Activated T-cell treated with anti-CD3 and anti-CD28 coated beads, Interleukin-2, amount 50 U/mL, for 4 hours (primary cell): ENCODE measurements around the gene PMEPA1. TPM values are rescaled to one million over a fixed set of nuclear protein-coding genes. Genes with fewer than 3 reads are reported as not detected.

ENCODE experiments used
- ATAC-seq, 2 donors: fragments of 200-7000 bp; cut with Tn5 transposase; one replicate each; pipeline ENCODE4 v1.10.0; 2021
- DNase-seq: peaks from one replicate; pipeline ENCODE4 v3.0.0-alpha.2; 2020
- H3K27me3 Mint-ChIP-seq: one replicate; pipeline ENCODE4 v1.8.0; 2021; ENCODE audit warnings: low read depth, mixed read lengths
- H3K36me3 Mint-ChIP-seq: one replicate; pipeline ENCODE4 v1.8.0; 2022; ENCODE audit warnings: mixed read lengths; ENCODE audit not compliant: insufficient read depth
- H3K4me1 Mint-ChIP-seq: one replicate; pipeline ENCODE4 v1.8.0; 2021; ENCODE audit warnings: low read depth, mixed read lengths
- H3K4me3 Mint-ChIP-seq: one replicate; pipeline ENCODE4 v1.8.0; 2021; ENCODE audit warnings: mild to moderate bottlenecking, moderate library complexity, mixed read lengths
- H3K9me3 Mint-ChIP-seq: one replicate; pipeline ENCODE4 v1.8.0; 2021; ENCODE audit warnings: mixed read lengths
- total RNA-seq, 3 donors: library from RNA; stranded (reverse); gene quantifications; one replicate each; pipeline ENCODE4 v1.2.1, GENCODE V29; 2021

The PMEPA1 gene
- total RNA-seq, 3 donors from 2014 or later, result 4.3 to 7.4 (median 5.6) TPM

GRCh38 chr20:57675773-57676172 is 34.0 kb downstream of the PMEPA1 start:
- ATAC-seq (no peak), DNase-seq (no peak)
- peaks cover 34% of the 10 kb centered on the region for H3K4me1 Mint-ChIP-seq
- no peak overlapping the region for H3K4me3 Mint-ChIP-seq
- peaks cover 2% of the 10 kb centered on the region for H3K27me3 Mint-ChIP-seq
- no peaks in the 10 kb centered on the region for H3K36me3 Mint-ChIP-seq
- no peaks in the 10 kb centered on the region for H3K9me3 Mint-ChIP-seq

DNA sequence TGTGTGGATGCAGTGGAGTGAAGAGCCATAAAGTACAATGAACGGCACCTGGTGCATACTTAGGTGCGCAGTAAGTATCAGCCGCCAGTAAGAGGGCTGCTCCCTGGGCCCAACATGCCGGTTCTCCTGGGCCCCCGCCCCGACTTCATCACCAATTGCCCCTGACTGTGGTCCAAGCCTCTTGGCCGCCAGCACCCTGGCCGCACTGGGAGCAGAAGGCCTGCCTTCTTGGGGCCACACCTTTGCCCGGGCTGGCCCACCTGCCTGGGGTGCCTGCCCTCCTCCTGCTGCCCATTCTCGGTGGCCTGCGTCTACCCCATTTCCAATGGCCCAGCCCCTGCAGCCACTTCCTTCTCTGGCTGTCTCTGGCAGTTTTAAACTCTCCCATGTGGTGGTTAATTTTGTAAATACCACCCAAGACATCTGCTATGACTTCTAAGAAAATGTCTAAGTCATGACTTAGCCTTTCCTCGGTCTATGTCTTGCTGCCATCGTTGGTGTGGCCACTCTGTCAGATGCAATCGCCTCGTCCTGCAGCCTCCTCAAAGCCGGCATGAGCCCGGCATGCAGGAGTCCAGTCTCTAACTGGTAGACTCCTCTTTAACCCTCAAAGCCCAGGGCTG is 36.8 kb downstream of the PMEPA1 start:
- no peak for ATAC-seq
- no peak for DNase-seq
- H3K4me1 Mint-ChIP-seq, result peaks cover 17% of the 10 kb centered on the region

GRCh38 chr20:57672164-57672563 is 37.7 kb downstream of the PMEPA1 start:
- H3K4me1 Mint-ChIP-seq, result peaks cover 14% of the 10 kb centered on the region
- H3K4me3 Mint-ChIP-seq, result no peak overlapping the region
- no peak for ATAC-seq
- no peaks in the 10 kb centered on the region for H3K36me3 Mint-ChIP-seq
- no peaks in the 10 kb centered on the region for H3K9me3 Mint-ChIP-seq
- no peaks in the 10 kb centered on the region for H3K27me3 Mint-ChIP-seq
- DNase-seq, result no peak

More for the DNA sequence above, 36.8 kb downstream of the PMEPA1 start:
- Mint-ChIP-seq H3K36me3 (no peaks in the 10 kb centered on the region), H3K9me3 (no peaks in the 10 kb centered on the region), H3K4me3 (no peak overlapping the region), H3K27me3 (no peaks in the 10 kb centered on the region)

- H3K4me3 Mint-ChIP-seq, result no peak overlapping the region
- peaks cover 9% of the 10 kb centered on the region for H3K4me1 Mint-ChIP-seq
- no peak for DNase-seq
- H3K36me3 Mint-ChIP-seq, result no peaks in the 10 kb centered on the region
- H3K9me3 Mint-ChIP-seq, result no peaks in the 10 kb centered on the region
- H3K27me3 Mint-ChIP-seq, result no peaks in the 10 kb centered on the region
- no peak for ATAC-seq
Measured at GRCh38 chr20:57671662-57672061, 38.2 kb downstream of the PMEPA1 start.

DNA sequence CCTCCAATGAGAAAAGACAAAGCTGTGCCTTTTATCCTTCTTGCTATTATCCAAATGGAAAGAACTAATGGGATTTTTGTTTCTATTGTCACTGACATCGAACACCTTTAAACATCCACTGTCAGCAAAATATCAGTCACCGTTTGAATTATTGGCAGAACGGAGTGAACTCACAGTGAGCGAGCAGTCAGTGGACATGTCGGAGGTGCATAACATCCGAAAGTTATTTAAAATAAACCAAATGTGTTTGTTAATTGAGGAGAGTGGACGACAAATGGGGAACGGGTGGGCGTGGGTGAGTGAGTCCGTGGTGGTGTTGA is 38.8 kb downstream of the PMEPA1 start:
- Mint-ChIP-seq H3K4me3 (no peak overlapping the region), H3K9me3 (no peaks in the 10 kb centered on the region), H3K36me3 (no peaks in the 10 kb centered on the region), H3K27me3 (no peaks in the 10 kb centered on the region), H3K4me1 (peaks cover 5% of the 10 kb centered on the region)
- no peak for DNase-seq
- no peak for ATAC-seq

DNA sequence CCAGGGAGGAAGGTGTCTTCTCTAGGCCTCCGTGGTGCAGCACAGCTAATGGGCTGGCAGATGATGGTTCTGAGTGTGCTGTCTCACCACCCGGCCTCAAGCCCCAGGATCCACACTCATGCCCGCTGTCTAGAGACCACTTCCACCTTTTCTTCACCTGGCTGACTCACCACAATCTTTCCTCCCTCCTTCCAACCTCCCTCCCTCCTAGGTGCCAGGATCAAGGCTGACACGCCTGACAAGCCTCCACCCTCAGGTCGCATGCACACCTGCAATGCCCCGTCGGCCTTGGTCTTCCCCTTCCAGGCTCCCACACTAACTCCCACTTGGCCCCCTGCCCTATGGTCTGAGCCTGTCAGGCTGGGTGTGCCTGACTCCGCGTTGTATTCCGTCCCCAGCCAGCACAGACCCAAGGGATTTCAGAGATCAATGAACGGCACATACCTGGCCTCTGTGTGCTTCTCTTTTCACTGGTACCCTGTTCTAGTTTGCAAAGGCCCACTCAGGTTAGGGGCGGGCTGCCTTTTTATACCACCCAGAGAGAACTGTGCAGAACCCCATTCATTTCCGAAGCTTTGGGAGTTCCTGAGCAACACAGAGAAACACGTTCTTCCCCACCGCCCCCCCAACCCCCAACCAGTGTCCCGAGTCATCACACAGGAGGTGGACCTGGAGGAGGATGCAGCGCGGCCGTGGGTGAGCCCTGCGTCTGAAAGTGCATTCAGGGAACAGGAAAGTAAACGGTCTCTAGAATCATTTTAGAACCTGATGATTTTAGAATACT is 39.3 kb downstream of the PMEPA1 start:
- Mint-ChIP-seq H3K4me1 (peaks cover 3% of the 10 kb centered on the region), H3K4me3 (no peak overlapping the region)
- no peak for DNase-seq

GRCh38 chr20:57669632-57670031 is 40.2 kb downstream of the PMEPA1 start:
- DNase-seq, result no peak
- Mint-ChIP-seq H3K27me3 (no peaks in the 10 kb centered on the region), H3K4me1 (peaks cover 3% of the 10 kb centered on the region), H3K9me3 (no peaks in the 10 kb centered on the region), H3K4me3 (no peak overlapping the region), H3K36me3 (no peaks in the 10 kb centered on the region)
- no peak for ATAC-seq

More for the DNA sequence above, 39.3 kb downstream of the PMEPA1 start:
- no peak for ATAC-seq
- Mint-ChIP-seq H3K27me3 (no peaks in the 10 kb centered on the region), H3K36me3 (no peaks in the 10 kb centered on the region), H3K9me3 (no peaks in the 10 kb centered on the region)

- Mint-ChIP-seq H3K4me3 (no peak overlapping the region), H3K4me1 (peaks cover under 1% of the 10 kb centered on the region), H3K9me3 (no peaks in the 10 kb centered on the region), H3K36me3 (no peaks in the 10 kb centered on the region), H3K27me3 (no peaks in the 10 kb centered on the region)
- ATAC-seq (no peak), DNase-seq (no peak)
Measured at GRCh38 chr20:57667924-57668782, 41.7 kb downstream of the PMEPA1 start.

DNA sequence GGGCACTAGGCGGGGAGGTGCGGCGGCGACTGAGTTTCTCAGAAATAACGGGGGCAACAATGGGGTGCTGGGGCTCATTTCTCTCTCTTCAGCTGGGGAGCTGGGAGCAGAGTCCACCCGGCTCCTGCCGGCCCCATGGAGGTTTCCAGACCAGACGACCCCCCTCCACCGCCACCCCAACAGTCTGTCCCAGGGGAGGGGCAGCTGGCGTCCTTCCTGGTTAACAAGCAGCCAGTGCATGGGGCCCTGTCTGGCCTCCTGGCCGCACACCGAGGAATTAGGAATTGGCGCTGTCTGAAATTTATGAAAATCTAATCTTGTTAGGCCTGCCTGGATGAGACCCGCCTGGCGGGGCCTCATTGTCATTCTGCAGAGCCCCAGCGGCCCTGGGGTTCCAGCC is 42.4 kb downstream of the PMEPA1 start:
- no peaks in the 10 kb centered on the region for H3K36me3 Mint-ChIP-seq
- no peaks in the 10 kb centered on the region for H3K4me1 Mint-ChIP-seq
- ATAC-seq (no peak), DNase-seq (no peak)
- H3K27me3 Mint-ChIP-seq, result no peaks in the 10 kb centered on the region
- H3K4me3 Mint-ChIP-seq, result no peak overlapping the region
- H3K9me3 Mint-ChIP-seq, result no peaks in the 10 kb centered on the region

DNA sequence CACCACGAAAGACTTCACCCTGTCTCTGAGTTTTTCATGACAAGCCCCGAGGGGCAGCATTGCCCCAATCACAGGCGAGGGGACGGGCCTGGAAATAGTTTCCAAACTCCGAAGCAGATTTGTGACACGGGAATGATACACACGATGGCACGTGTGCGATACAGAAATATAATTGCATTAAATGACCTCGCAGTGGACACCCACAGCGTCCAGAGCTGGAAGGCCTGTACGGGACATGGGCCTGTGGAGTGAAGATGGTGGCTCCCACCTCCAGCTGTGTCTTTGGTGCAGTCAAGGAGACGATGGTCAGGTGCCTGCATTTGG is 43.0 kb downstream of the PMEPA1 start:
- DNase-seq (no peak), ATAC-seq (no peak)
- H3K36me3 Mint-ChIP-seq, result no peaks in the 10 kb centered on the region
- H3K9me3 Mint-ChIP-seq, result no peaks in the 10 kb centered on the region
- H3K27me3 Mint-ChIP-seq, result no peaks in the 10 kb centered on the region
- no peak overlapping the region for H3K4me3 Mint-ChIP-seq
- H3K4me1 Mint-ChIP-seq, result no peaks in the 10 kb centered on the region

GRCh38 chr20:57666106-57666833 is 43.5 kb downstream of the PMEPA1 start:
- no peak for ATAC-seq
- Mint-ChIP-seq H3K4me3 (no peak overlapping the region), H3K36me3 (no peaks in the 10 kb centered on the region), H3K9me3 (no peaks in the 10 kb centered on the region), H3K27me3 (no peaks in the 10 kb centered on the region), H3K4me1 (no peaks in the 10 kb centered on the region)
- no peak for DNase-seq

- DNase-seq (no peak), ATAC-seq (no peak)
- Mint-ChIP-seq H3K4me1 (no peaks in the 10 kb centered on the region), H3K36me3 (no peaks in the 10 kb centered on the region), H3K27me3 (no peaks in the 10 kb centered on the region), H3K4me3 (no peak overlapping the region), H3K9me3 (no peaks in the 10 kb centered on the region)
Measured at GRCh38 chr20:57665589-57665971, 44.2 kb downstream of the PMEPA1 start.

- DNase-seq, result no peak
- H3K27me3 Mint-ChIP-seq, result no peaks in the 10 kb centered on the region
Measured at GRCh38 chr20:57664924-57665588, 44.8 kb downstream of the PMEPA1 start.

DNA sequence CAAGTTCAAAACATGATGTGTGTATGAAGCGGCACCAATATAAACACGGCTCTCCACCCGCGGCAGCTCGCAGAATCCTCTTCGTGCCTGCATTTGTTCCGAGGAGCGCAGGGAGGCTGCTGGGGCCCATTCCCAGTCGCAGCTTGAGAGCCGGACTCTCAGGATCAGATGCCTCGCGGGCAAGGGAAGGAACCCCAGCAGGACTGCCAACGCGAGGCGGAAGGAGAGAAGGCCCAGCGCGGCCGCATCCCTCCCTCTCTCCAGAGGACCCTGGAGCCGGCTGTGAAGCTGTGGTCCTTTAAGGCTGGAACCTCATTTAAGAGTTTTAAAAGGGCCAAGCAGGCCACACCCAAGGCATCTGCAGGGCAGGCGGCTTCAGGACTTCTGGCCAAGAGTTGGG is 45.3 kb downstream of the PMEPA1 start:
- Mint-ChIP-seq H3K4me3 (no peak overlapping the region), H3K36me3 (no peaks in the 10 kb centered on the region), H3K4me1 (no peaks in the 10 kb centered on the region), H3K27me3 (no peaks in the 10 kb centered on the region), H3K9me3 (no peaks in the 10 kb centered on the region)
- no peak for ATAC-seq
- DNase-seq, result no peak

More at GRCh38 chr20:57664924-57665588, 44.8 kb downstream of the PMEPA1 start:
- Mint-ChIP-seq H3K4me3 (no peak overlapping the region), H3K36me3 (no peaks in the 10 kb centered on the region), H3K9me3 (no peaks in the 10 kb centered on the region), H3K4me1 (no peaks in the 10 kb centered on the region)
- ATAC-seq, result no peak
